GM23248 (cell line): ENCODE measurements around the gene HCFC1R1. TPM values are rescaled to one million over a fixed set of nuclear protein-coding genes. Genes with fewer than 3 reads are reported as not detected.

Source experiments
- DNase-seq: peaks from one replicate; pipeline ENCODE4 v3.0.0-alpha.2; 2015
- H2AFZ ChIP-seq: fragments of 200-600 bp; sonication (generic); 2 replicates; pipeline ENCODE4 v1.6.1; 2016; ENCODE audit warnings: antibody characterized with exemption
- H3F3A ChIP-seq: fragments of 200-600 bp; sonication (generic); 2 replicates; pipeline ENCODE4 v1.6.1; 2016; ENCODE audit warnings: mild to moderate bottlenecking, antibody characterized with exemption, mixed run types; ENCODE audit not compliant: insufficient read depth
- H3K27ac ChIP-seq: fragments of 200-600 bp; sonication (generic); 2 replicates; pipeline ENCODE4 v1.5.1; 2016; ENCODE audit warnings: mild to moderate bottlenecking
- H3K27me3 ChIP-seq: fragments of 200-600 bp; sonication (generic); replicated peaks from 2 replicates; pipeline ENCODE4 v1.6.1; 2016; ENCODE audit warnings: mild to moderate bottlenecking; ENCODE audit not compliant: insufficient read depth
- H3K36me3 ChIP-seq: fragments of 200-600 bp; sonication (generic); 2 replicates; pipeline ENCODE4 v1.6.1; 2016; ENCODE audit warnings: low read depth, mild to moderate bottlenecking
- H3K4me1 ChIP-seq: fragments of 200-600 bp; sonication (generic); 2 replicates; pipeline ENCODE4 v1.6.1; 2016; ENCODE audit warnings: mild to moderate bottlenecking; ENCODE audit not compliant: insufficient read depth
- H3K4me2 ChIP-seq: fragments of 200-600 bp; sonication (generic); one replicate; pipeline ENCODE4 v1.6.1; 2016; ENCODE audit warnings: mild to moderate bottlenecking; ENCODE audit not compliant: unreplicated experiment
- H3K4me3 ChIP-seq: fragments of 200-600 bp; sonication (generic); 2 replicates; pipeline ENCODE4 v1.5.1; 2016; ENCODE audit warnings: mild to moderate bottlenecking
- H3K79me2 ChIP-seq: fragments of 200-600 bp; sonication (generic); 2 replicates; pipeline ENCODE4 v1.6.1; 2016; ENCODE audit warnings: mild to moderate bottlenecking; ENCODE audit not compliant: insufficient read depth
- H3K9ac ChIP-seq: fragments of 200-600 bp; sonication (generic); 2 replicates; pipeline ENCODE4 v1.6.1; 2016; ENCODE audit warnings: mild to moderate bottlenecking
- H3K9me2 ChIP-seq: fragments of 200-600 bp; sonication (generic); 2 replicates; pipeline ENCODE4 v1.6.1; 2016; ENCODE audit warnings: mixed run types, mild to moderate bottlenecking, moderate library complexity; ENCODE audit not compliant: insufficient read depth
- H3K9me3 ChIP-seq: fragments of 200-600 bp; sonication (generic); one replicate; pipeline ENCODE4 v1.6.1; 2017; ENCODE audit warnings: low read depth
- H4K20me1 ChIP-seq: fragments of 200-600 bp; sonication (generic); 2 replicates; pipeline ENCODE4 v1.6.0; 2016; ENCODE audit not compliant: insufficient read depth
- EZH2 ChIP-seq: fragments of 200-600 bp; sonication (generic); IDR thresholded peaks from 2 replicates; pipeline ENCODE4 v1.6.1; 2018; ENCODE audit warnings: antibody characterized with exemption, mild to moderate bottlenecking; ENCODE audit not compliant: insufficient read depth, poor library complexity, severe bottlenecking
- EZH2phosphoT487 ChIP-seq: fragments of 200-600 bp; sonication (generic); IDR thresholded peaks from 2 replicates; pipeline ENCODE4 v1.6.1; 2018; ENCODE audit warnings: antibody characterized with exemption, moderate library complexity, mild to moderate bottlenecking, low read depth; ENCODE audit not compliant: insufficient read depth
- WGBS, 2 experiments: methylation state at CpG; one replicate each; pipeline ENCODE4 v1.1.6; 2015 to 2017; ENCODE audit warnings: low lambda C conversion rate in 2 of 2, low coverage in 1 of 2; ENCODE audit errors: missing lambda C conversion rate in 2 of 2; 5-methylcytosine and 5-hydroxymethylcytosine counted together
- in situ Hi-C: fragments of 300-500 bp; cut with MboI; formaldehyde crosslinking; loops from 2 replicates; pipeline ENCODE4 v1.15.0; 2020
- polyA plus RNA-seq: library from polyadenylated mRNA; unstranded; fragments of >200 nt; fragmentation: Nextera tagmentation; extraction: Ambion mirVana; gene quantifications from 2 replicates; pipeline ENCODE4 v1.2.1, GENCODE V29; 2016
- total RNA-seq: library from RNA; depleted of rRNA; stranded (reverse); fragments of >200 nt; shearing (Covaris generic); gene quantifications from 2 replicates; pipeline ENCODE4 v1.2.3, GENCODE V29; 2014

HCFC1R1 gene
- total and polyA plus RNA-seq, 2 experiments from 2014 or later: 7.2 to 53.2 TPM

DNA sequence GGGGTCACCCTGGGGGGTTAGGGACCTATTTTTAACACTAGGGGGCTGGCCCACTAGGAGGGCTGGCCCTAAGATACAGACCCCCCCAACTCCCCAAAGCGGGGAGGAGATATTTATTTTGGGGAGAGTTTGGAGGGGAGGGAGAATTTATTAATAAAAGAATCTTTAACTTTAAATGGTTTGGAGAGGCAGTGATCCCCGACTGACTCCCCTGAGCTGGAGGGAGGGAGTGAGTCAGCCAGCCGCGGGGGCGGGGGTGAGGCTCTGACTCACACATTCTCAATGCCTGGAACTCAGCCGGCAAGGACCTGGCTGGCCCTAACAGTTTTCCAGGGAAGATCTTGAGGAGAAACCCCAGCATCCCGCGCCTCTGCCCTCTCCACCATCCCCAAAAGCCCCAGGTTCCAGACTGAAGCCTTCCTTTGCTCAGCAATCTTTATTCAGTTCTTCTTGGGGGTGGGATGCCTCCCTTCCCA lies 1.5 kb downstream of the HCFC1R1 start:
- WGBS, 2 experiments: 0 to 3% methylated on average over 6 to 8 of the region's 8 CpGs
- peaks cover 2% of the 10 kb centered on the region; the same call in 1 of the 2 replicates for H3K36me3 ChIP-seq
- H3F3A ChIP-seq: peaks cover 13% of the 10 kb centered on the region
- peaks cover 9% of the 10 kb centered on the region for H3K4me1 ChIP-seq
- DNase-seq: peak; percentile 98
- H3K9me3 ChIP-seq: no peaks in the 10 kb centered on the region
- no peaks in the 10 kb centered on the region for H3K27me3 ChIP-seq
- peak overlapping the region; percentile 98 for H3K9ac ChIP-seq
- H3K79me2 ChIP-seq: no peaks in the 10 kb centered on the region
- H3K4me2 ChIP-seq: peak overlapping the region; percentile 99
- no peaks in the 10 kb centered on the region for H4K20me1 ChIP-seq
- TF ChIP-seq EZH2phosphoT487 (no peak), EZH2 (no peak)
- in situ Hi-C loops: no loop called here
- peak overlapping the region; percentile 100 for H3K27ac ChIP-seq
- no peaks in the 10 kb centered on the region for H3K9me2 ChIP-seq
- no peak overlapping the region for H2AFZ ChIP-seq
- H3K4me3 ChIP-seq: peak overlapping the region; percentile 86

DNA sequence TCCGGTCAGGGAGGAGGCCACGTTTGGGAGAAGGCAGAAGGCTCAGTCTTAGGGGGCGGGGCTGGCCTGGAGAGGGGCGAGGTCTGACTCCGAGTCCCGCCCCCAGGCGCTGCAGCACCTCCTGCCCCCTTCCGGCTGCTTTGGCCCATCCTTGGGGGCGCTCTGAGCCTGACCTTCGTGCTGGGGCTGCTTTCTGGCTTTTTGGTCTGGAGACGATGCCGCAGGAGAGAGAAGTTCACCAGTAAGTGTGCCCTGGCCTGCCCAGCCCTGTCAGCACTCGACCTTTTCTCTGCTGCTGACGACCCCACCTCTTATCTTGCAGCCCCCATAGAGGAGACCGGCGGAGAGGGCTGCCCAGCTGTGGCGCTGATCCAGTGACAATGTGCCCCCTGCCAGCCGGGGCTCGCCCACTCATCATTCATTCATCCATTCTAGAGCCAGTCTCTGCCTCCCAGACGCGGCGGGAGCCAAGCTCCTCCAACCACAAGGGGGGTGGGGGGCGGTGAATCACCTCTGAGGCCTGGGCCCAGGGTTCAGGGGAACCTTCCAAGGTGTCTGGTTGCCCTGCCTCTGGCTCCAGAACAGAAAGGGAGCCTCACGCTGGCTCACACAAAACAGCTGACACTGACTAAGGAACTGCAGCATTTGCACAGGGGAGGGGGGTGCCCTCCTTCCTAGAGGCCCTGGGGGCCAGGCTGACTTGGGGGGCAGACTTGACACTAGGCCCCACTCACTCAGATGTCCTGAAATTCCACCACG lies 2.1 kb downstream of the HCFC1R1 start:
- Histone ChIP-seq H3K27me3 (no peaks in the 10 kb centered on the region), H3K4me1 (peaks cover 9% of the 10 kb centered on the region), H3K36me3 (peaks cover 2% of the 10 kb centered on the region; the same call in 1 of the 2 replicates), H3K4me3 (peak overlapping the region; percentile 86), H3K27ac (peak overlapping the region; percentile 100), H3F3A (peaks cover 13% of the 10 kb centered on the region), H4K20me1 (no peaks in the 10 kb centered on the region), H3K4me2 (peak overlapping the region; percentile 99), H3K9me3 (no peaks in the 10 kb centered on the region), H3K9me2 (no peaks in the 10 kb centered on the region), H3K9ac (peak overlapping the region; percentile 98), H3K79me2 (no peaks in the 10 kb centered on the region), H2AFZ (no peak overlapping the region)
- TF ChIP-seq EZH2phosphoT487 (no peak), EZH2 (no peak)
- peak; percentile 99 for DNase-seq
- in situ Hi-C loops: no loop called here
- 1% methylated on average over 21 to 25 of the region's 25 CpGs for WGBS, 2 experiments

DNA sequence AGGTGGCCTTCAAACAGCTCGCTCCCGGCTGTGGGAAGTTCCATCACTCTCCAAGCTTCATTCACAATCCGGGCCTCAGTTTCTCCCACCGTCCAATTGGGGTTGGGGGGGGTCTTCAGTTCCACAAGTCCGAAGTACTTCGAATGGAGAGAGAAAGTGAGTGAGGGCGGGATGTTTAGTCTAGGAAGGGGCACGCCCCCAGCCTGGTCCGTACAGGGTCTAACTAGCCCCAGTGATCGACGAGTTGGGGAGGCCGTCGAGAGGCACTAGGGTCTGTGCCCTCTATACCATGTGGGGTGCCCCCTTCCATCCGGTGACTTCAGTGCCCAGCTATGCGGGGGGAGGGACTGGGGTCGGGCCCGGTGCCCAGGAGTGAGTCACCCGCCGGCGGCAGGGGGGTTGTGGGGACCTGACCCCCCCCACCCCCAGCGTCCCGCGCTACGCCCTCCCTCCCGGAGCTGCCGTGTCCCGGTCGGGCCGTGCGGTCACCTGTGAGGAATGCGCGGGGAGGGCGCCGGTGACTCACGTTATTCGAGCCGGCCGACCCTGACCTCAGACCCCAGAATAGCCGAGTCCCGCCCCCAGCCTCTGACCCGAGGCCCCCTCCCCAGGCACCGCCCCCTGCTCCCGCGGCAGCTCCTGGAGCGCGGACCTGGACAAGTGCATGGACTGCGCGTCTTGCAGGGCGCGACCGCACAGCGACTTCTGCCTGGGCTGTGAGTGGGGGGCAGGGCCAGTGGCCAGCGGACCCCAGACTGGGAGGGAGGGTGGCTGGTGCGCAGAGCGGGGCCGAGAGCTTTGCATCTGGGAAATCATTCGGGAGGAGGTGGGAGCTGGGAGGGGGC lies 2.9 kb downstream of the HCFC1R1 start:
- no peak overlapping the region for H2AFZ ChIP-seq
- H3K27me3 ChIP-seq: no peaks in the 10 kb centered on the region
- TF ChIP-seq EZH2 (no peak), EZH2phosphoT487 (no peak)
- no peaks in the 10 kb centered on the region for H3K9me3 ChIP-seq
- peak overlapping the region; percentile 86 for H3K4me3 ChIP-seq
- peaks cover 13% of the 10 kb centered on the region for H3F3A ChIP-seq
- H3K9me2 ChIP-seq: no peaks in the 10 kb centered on the region
- peak; percentile 89 for DNase-seq
- H3K4me1 ChIP-seq: peaks cover 9% of the 10 kb centered on the region
- 0 to 2% methylated on average over 28 to 33 of the region's 57 CpGs for WGBS, 2 experiments
- H4K20me1 ChIP-seq: no peaks in the 10 kb centered on the region
- no peaks in the 10 kb centered on the region for H3K79me2 ChIP-seq
- peak overlapping the region; percentile 98 for H3K9ac ChIP-seq
- H3K36me3 ChIP-seq: peaks cover 2% of the 10 kb centered on the region; the same call in 1 of the 2 replicates
- H3K4me2 ChIP-seq: peak overlapping the region; percentile 99
- H3K27ac ChIP-seq: peak overlapping the region; percentile 100
- in situ Hi-C loops: no loop called here

DNA sequence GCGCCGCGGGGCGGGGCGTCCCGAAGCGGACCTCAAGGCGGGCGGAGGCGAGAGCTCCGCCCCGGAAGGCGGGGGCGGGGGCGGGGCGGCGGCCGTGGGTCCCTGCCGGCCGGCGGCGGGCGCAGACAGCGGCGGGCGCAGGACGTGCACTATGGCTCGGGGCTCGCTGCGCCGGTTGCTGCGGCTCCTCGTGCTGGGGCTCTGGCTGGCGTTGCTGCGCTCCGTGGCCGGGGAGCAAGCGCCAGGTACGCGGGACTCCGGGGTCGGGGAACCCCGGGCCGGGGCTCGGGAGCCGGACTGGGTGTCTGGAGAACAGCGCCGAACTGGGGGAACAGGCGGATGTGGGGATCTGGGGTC lies 3.5 kb downstream of the HCFC1R1 start, which contains the start of gene TNFRSF12A:
TSS of gene TNFRSF12A (plus strand) at position 122 of the 357 bp plus-strand sequence. CDS start at position 152, 30 bp downstream.
- Histone ChIP-seq H3K36me3 (peaks cover 2% of the 10 kb centered on the region; the same call in 1 of the 2 replicates), H3K4me3 (peak within 1 kb of the TSS; percentile 86), H3K79me2 (no peaks in the 10 kb centered on the region), H3K4me2 (peak within 1 kb of the TSS; percentile 99), H3K27me3 (no peaks in the 10 kb centered on the region), H2AFZ (peak within 1 kb of the TSS; percentile 53; the same call in 1 of the 2 replicates), H4K20me1 (no peaks in the 10 kb centered on the region), H3F3A (peaks cover 13% of the 10 kb centered on the region), H3K9me3 (no peaks in the 10 kb centered on the region), H3K4me1 (peaks cover 9% of the 10 kb centered on the region), H3K27ac (peak within 1 kb of the TSS; percentile 100), H3K9ac (peak within 1 kb of the TSS; percentile 98), H3K9me2 (no peaks in the 10 kb centered on the region)
- TF ChIP-seq EZH2phosphoT487 (no peak), EZH2 (no peak)
- peak; percentile 93 for DNase-seq
- WGBS, 2 experiments: 0 to 1% methylated on average over 14 to 47 of the region's 49 CpGs
- in situ Hi-C loops: no loop called here
